HEK293 (cell line): Measurements from ENCODE around the gene NRG2.

Experiments
- CTCF ChIA-PET: fragments of 350-600 bp; formaldehyde crosslinking; extraction: SDS; loops from one replicate; lab custom pipeline; 2021; ENCODE audit warnings: antibody characterized with exemption; lab: Yijun Ruan, JAX
- POLR2A ChIA-PET: fragments of 300-600 bp; formaldehyde crosslinking; extraction: SDS; loops from one replicate; lab custom pipeline; 2020; ENCODE audit warnings: antibody characterized with exemption, inconsistent platforms; lab: Yijun Ruan, JAX
- H3K27ac ChIP-seq: fragments of 200-500 bp; sonication (Bioruptor generic); 2 replicates; pipeline ENCODE4 v1.5.1; 2014; ENCODE audit warnings: low read depth, low read length, control low read depth, inconsistent platforms; ENCODE audit errors: extremely low read depth
- H3K36me3 ChIP-seq, 2 experiments: fragments of 200-500 bp in 1 of 2; sonication (Bioruptor generic) in 1 of 2; 1 replicate in 1 of 2; 2 replicates in 1 of 2; pipeline ENCODE4 v1.5.1; 2014 to 2017; ENCODE audit warnings: inconsistent platforms in 2 of 2, low read length in 2 of 2; ENCODE audit not compliant: control insufficient read depth in 2 of 2, insufficient read depth in 1 of 2
- H3K4me1 ChIP-seq: fragments of 200-500 bp; sonication (Bioruptor generic); 2 replicates; pipeline ENCODE4 v1.5.1; 2014; ENCODE audit warnings: mild to moderate bottlenecking, low read length, inconsistent platforms; ENCODE audit not compliant: control insufficient read depth, insufficient read depth
- H3K4me3 ChIP-seq: 2 replicates; pipeline ENCODE4 v1.5.1; 2011; ENCODE audit warnings: low read depth, mild to moderate bottlenecking, control low read depth, low read length, moderate library complexity
- H3K9me3 ChIP-seq: fragments of 200-500 bp; sonication (Bioruptor generic); 2 replicates; pipeline ENCODE4 v1.5.1; 2014; ENCODE audit warnings: low read depth, low read length, inconsistent platforms; ENCODE audit not compliant: control insufficient read depth, insufficient read depth
- CTCF ChIP-seq: fragments of 450-650 bp; formaldehyde crosslinking; IDR thresholded peaks from 2 replicates; pipeline ENCODE4 v1.5.1; 2016; ENCODE audit warnings: missing biosample characterization, missing genetic modification characterization
- KLF8 ChIP-seq: fragments of 450-650 bp; formaldehyde crosslinking; IDR thresholded peaks from 2 replicates; pipeline ENCODE4 v1.5.1; 2016; ENCODE audit warnings: missing biosample characterization, missing genetic modification characterization
- MEIS1 ChIP-seq: sonication (generic); formaldehyde crosslinking; IDR thresholded peaks from 2 replicates; pipeline ENCODE4 v1.8.1; 2022; ENCODE audit warnings: missing genetic modification reagents, mild to moderate bottlenecking, borderline replicate concordance
- OSR2 ChIP-seq: fragments of 450-650 bp; formaldehyde crosslinking; IDR thresholded peaks from 2 replicates; pipeline ENCODE4 v1.5.1; 2016; ENCODE audit warnings: missing biosample characterization, missing genetic modification characterization
- PRDM2 ChIP-seq: fragments of 450-650 bp; formaldehyde crosslinking; IDR thresholded peaks from 2 replicates; pipeline ENCODE4 v1.5.1; 2016; ENCODE audit warnings: missing biosample characterization, missing genetic modification characterization, borderline replicate concordance
- ZBTB17 ChIP-seq: fragments of 450-650 bp; formaldehyde crosslinking; IDR thresholded peaks from 2 replicates; pipeline ENCODE4 v1.5.1; 2016; ENCODE audit warnings: missing biosample characterization, missing genetic modification characterization
- ZBTB21 ChIP-seq: fragments of 450-650 bp; formaldehyde crosslinking; IDR thresholded peaks from 2 replicates; pipeline ENCODE4 v1.5.1; 2017; ENCODE audit warnings: missing biosample characterization, missing genetic modification characterization
- ZNF362 ChIP-seq: fragments of 450-650 bp; formaldehyde crosslinking; IDR thresholded peaks from 2 replicates; pipeline ENCODE4 v1.5.1; 2016; ENCODE audit warnings: missing biosample characterization, missing genetic modification characterization
- ZNF37A ChIP-seq: fragments of 450-650 bp; IDR thresholded peaks from 2 replicates; pipeline ENCODE4 v1.5.1; 2018; ENCODE audit warnings: missing biosample characterization, missing genetic modification characterization
- ZNF426 ChIP-seq: fragments of 450-650 bp; formaldehyde crosslinking; IDR thresholded peaks from 2 replicates; pipeline ENCODE4 v1.5.1; 2017; ENCODE audit warnings: missing biosample characterization, missing genetic modification characterization, mild to moderate bottlenecking, inconsistent platforms, moderate library complexity
- ZNF544 ChIP-seq: fragments of 450-650 bp; formaldehyde crosslinking; IDR thresholded peaks from 2 replicates; pipeline ENCODE4 v1.5.0; 2017; ENCODE audit warnings: missing biosample characterization, missing genetic modification characterization
- ZNF558 ChIP-seq: fragments of 450-650 bp; formaldehyde crosslinking; IDR thresholded peaks from 2 replicates; pipeline ENCODE4 v1.5.1; 2016; ENCODE audit warnings: missing biosample characterization, missing genetic modification characterization
- ZNF610 ChIP-seq: fragments of 450-650 bp; formaldehyde crosslinking; IDR thresholded peaks from 2 replicates; pipeline ENCODE4 v1.5.1; 2016; ENCODE audit warnings: missing biosample characterization, missing genetic modification characterization, borderline replicate concordance
- ZNF654 ChIP-seq: fragments of 450-650 bp; formaldehyde crosslinking; IDR thresholded peaks from 2 replicates; pipeline ENCODE4 v1.5.1; 2016; ENCODE audit warnings: low read depth, missing biosample characterization, missing genetic modification characterization
- ZNF664 ChIP-seq: fragments of 450-650 bp; formaldehyde crosslinking; IDR thresholded peaks from 2 replicates; pipeline ENCODE4 v1.5.1; 2016; ENCODE audit warnings: missing biosample characterization, missing genetic modification characterization

NRG2 gene

GRCh38 chr5:140075371-140075770 lies 32.3 kb upstream of the NRG2 start:
- Histone ChIP-seq H3K27ac (no peak overlapping the region), H3K4me1 (no peaks in the 10 kb centered on the region), H3K4me3 (no peak overlapping the region), H3K36me3 (no peaks in the 10 kb centered on the region), H3K9me3 (no peaks in the 10 kb centered on the region)
- POLR2A ChIA-PET = no interaction called here
- CTCF ChIA-PET = interaction anchor here (0.6 to 5.7 kb wide), 10 partner anchors 10 to 106 kb away, joined by 3 to 109 read pairs (median 4); no protein-coding TSS in a partner anchor
- TF ChIP-seq ZNF544 (tag by site-specific recombination) = no peak
- no peak for TF ChIP-seq ZNF37A (tag by site-specific recombination)
- TF ChIP-seq ZNF654 (tag by site-specific recombination) = peak; percentile 54
- TF ChIP-seq PRDM2 (tag by site-specific recombination) = no peak
- no peak for TF ChIP-seq ZBTB21 (tag by site-specific recombination)
- 0 out of 2 replicates have a peak, but pooled peaks have one; percentile 17 for TF ChIP-seq CTCF (tag by site-specific recombination)

GRCh38 chr5:140073296-140073695 lies 30.2 kb upstream of the NRG2 start:
- Histone ChIP-seq H3K9me3 (no peaks in the 10 kb centered on the region), H3K4me3 (no peak overlapping the region), H3K36me3 (no peaks in the 10 kb centered on the region), H3K4me1 (no peaks in the 10 kb centered on the region), H3K27ac (no peak overlapping the region)
- POLR2A ChIA-PET = interaction anchor here (1.2 kb wide), 1 partner anchor 45 kb away, joined by 3 read pairs; no protein-coding TSS in a partner anchor
- TF ChIP-seq ZNF362 (0 out of 2 replicates have a peak, but pooled peaks have one; percentile 14), ZNF654 (tag by site-specific recombination) (peak; percentile 57), ZNF664 (0 out of 2 replicates have a peak, but pooled peaks have one; percentile 25), ZBTB17 (no peak)
- CTCF ChIA-PET = interaction anchor here (0.5 to 5.7 kb wide), 33 partner anchors 8 to 474 kb away, joined by 3 to 109 read pairs (median 5); partner anchors contain the start of gene NRG2

GRCh38 chr5:140072812-140073211 lies 29.7 kb upstream of the NRG2 start:
- Histone ChIP-seq H3K27ac (no peak overlapping the region), H3K9me3 (no peaks in the 10 kb centered on the region), H3K4me1 (no peaks in the 10 kb centered on the region), H3K36me3 (no peaks in the 10 kb centered on the region), H3K4me3 (no peak overlapping the region)
- TF ChIP-seq ZNF426 (no peak), PRDM2 (tag by site-specific recombination) (no peak), OSR2 (tag by site-specific recombination) (no peak), KLF8 (tag by site-specific recombination) (no peak), ZNF558 (tag by site-specific recombination) (no peak), ZNF610 (no peak), MEIS1 (CRISPR knock-in tag) (no peak)
- CTCF ChIA-PET = interaction anchor here (0.5 to 5.7 kb wide), 37 partner anchors 8 to 807 kb away, joined by 3 to 109 read pairs (median 4); partner anchors contain the start of gene NRG2
- POLR2A ChIA-PET = interaction anchor here (1.2 kb wide), 1 partner anchor 45 kb away, joined by 3 read pairs; no protein-coding TSS in a partner anchor
